H7 (cell line): Measurements from ENCODE around the gene NDST1. TPM values are rescaled to one million over a fixed set of nuclear protein-coding genes. Genes with fewer than 3 reads are reported as not detected.
"Not testable (repeated sequence)": the region's sequence is repeated elsewhere in the genome, so short reads cannot be mapped to it uniquely, and the experiment has no call there.

Experiments
- DNase-seq: peaks from one replicate; pipeline ENCODE4 v3.0.0; 2012
- H3K27me3 ChIP-seq: 2 replicates; pipeline ENCODE4 v1.6.0; 2011; ENCODE audit warnings: mild to moderate bottlenecking, low read length; ENCODE audit not compliant: control insufficient read depth, insufficient read depth
- H3K36me3 ChIP-seq: replicated peaks from 2 replicates; pipeline ENCODE4 v1.5.1; 2011; ENCODE audit warnings: low read length; ENCODE audit not compliant: control insufficient read depth, insufficient read depth
- H3K4me3 ChIP-seq: 2 replicates; pipeline ENCODE4 v1.5.1; 2011; ENCODE audit warnings: low read depth, mild to moderate bottlenecking, control low read depth, low read length, moderate library complexity; ENCODE audit not compliant: insufficient read depth
- total RNA-seq: library from RNA; depleted of rRNA; stranded (reverse); fragments of >200 nt; shearing (Covaris generic); gene quantifications from 2 replicates; pipeline ENCODE4 v1.2.3, GENCODE V29; 2014

The NDST1 gene
- total RNA-seq, 1 experiment from 2014 or later: 24.8 TPM

GRCh38 chr5:150509992-150510391, 2.1 kb downstream of the NDST1 start:
- H3K4me3 ChIP-seq: no peak overlapping the region
- no peaks in the 10 kb centered on the region; the same call in 1 of the 2 replicates for H3K36me3 ChIP-seq
- DNase-seq: no peak
- no peaks in the 10 kb centered on the region for H3K27me3 ChIP-seq

- Histone ChIP-seq H3K36me3 (no peaks in the 10 kb centered on the region; the same call in 1 of the 2 replicates), H3K27me3 (no peaks in the 10 kb centered on the region), H3K4me3 (no peak overlapping the region)
- DNase-seq: no peak
Measured at GRCh38 chr5:150510460-150511263, 2.7 kb downstream of the NDST1 start.

GRCh38 chr5:150511578-150512367, 3.8 kb downstream of the NDST1 start:
- H3K4me3 ChIP-seq: no peak overlapping the region
- H3K27me3 ChIP-seq: no peaks in the 10 kb centered on the region
- H3K36me3 ChIP-seq: no peaks in the 10 kb centered on the region; the same call in 1 of the 2 replicates
- peak; percentile 80 for DNase-seq

- DNase-seq: no peak
- Histone ChIP-seq H3K4me3 (no peak overlapping the region), H3K27me3 (no peaks in the 10 kb centered on the region), H3K36me3 (no peaks in the 10 kb centered on the region; the same call in 1 of the 2 replicates)
Measured at GRCh38 chr5:150512368-150512747, 4.4 kb downstream of the NDST1 start.

GRCh38 chr5:150513375-150514309, 5.7 kb downstream of the NDST1 start:
- no peak for DNase-seq

GRCh38 chr5:150514708-150515211, 6.8 kb downstream of the NDST1 start:
- no peak for DNase-seq
- Histone ChIP-seq H3K4me3 (no peak overlapping the region), H3K36me3 (no peaks in the 10 kb centered on the region), H3K27me3 (no peaks in the 10 kb centered on the region)

More at GRCh38 chr5:150513375-150514309, 5.7 kb downstream of the NDST1 start:
- H3K4me3 ChIP-seq: no peak overlapping the region
- no peaks in the 10 kb centered on the region for H3K36me3 ChIP-seq
- H3K27me3 ChIP-seq: no peaks in the 10 kb centered on the region

GRCh38 chr5:150515446-150515845, 7.5 kb downstream of the NDST1 start:
- H3K27me3 ChIP-seq: no peaks in the 10 kb centered on the region
- no peak for DNase-seq
- H3K4me3 ChIP-seq: no peak overlapping the region
- H3K36me3 ChIP-seq: no peaks in the 10 kb centered on the region

GRCh38 chr5:150516011-150516410, 8.1 kb downstream of the NDST1 start:
- Histone ChIP-seq H3K36me3 (no peaks in the 10 kb centered on the region), H3K4me3 (no peak overlapping the region), H3K27me3 (no peaks in the 10 kb centered on the region)
- DNase-seq: no peak

- Histone ChIP-seq H3K27me3 (no peaks in the 10 kb centered on the region), H3K4me3 (no peak overlapping the region), H3K36me3 (peaks cover 4% of the 10 kb centered on the region)
- DNase-seq: no peak
Measured at GRCh38 chr5:150517272-150518152, 9.6 kb downstream of the NDST1 start.

GRCh38 chr5:150518712-150519559, 11.0 kb downstream of the NDST1 start:
- not testable (repeated sequence) for H3K27me3 ChIP-seq, H3K36me3 ChIP-seq, H3K4me3 ChIP-seq, DNase-seq

- Histone ChIP-seq H3K36me3 (peaks cover 5% of the 10 kb centered on the region), H3K4me3 (no peak overlapping the region), H3K27me3 (no peaks in the 10 kb centered on the region)
- DNase-seq: no peak
Measured at GRCh38 chr5:150519560-150519945, 11.6 kb downstream of the NDST1 start.

GRCh38 chr5:150519978-150520377, 12.0 kb downstream of the NDST1 start:
- H3K27me3 ChIP-seq: no peaks in the 10 kb centered on the region
- no peak overlapping the region for H3K4me3 ChIP-seq
- DNase-seq: no peak
- peaks cover 5% of the 10 kb centered on the region for H3K36me3 ChIP-seq
